ENCODE data around the gene CUEDC1.

Gene CUEDC1

GRCh38 chr17:57814421-57814820 lies 140.8 kb downstream of the CUEDC1 start:
- Histone ChIP-seq H3K4me3 (ENCODE audit: severe bottlenecking) (no peak overlapping the region), H3K9me3 (ENCODE audit: severe bottlenecking) (no peaks in the 10 kb centered on the region), H3K36me3 (ENCODE audit: low read depth) (no peaks in the 10 kb centered on the region), H3K4me1 (ENCODE audit: insufficient read depth, poor library complexity, severe bottlenecking) (peaks cover 9% of the 10 kb centered on the region), H3K27me3 (ENCODE audit: insufficient read depth, poor library complexity, severe bottlenecking) (no peaks in the 10 kb centered on the region), H3K27ac (ENCODE audit: poor library complexity, severe bottlenecking) (no peak overlapping the region)
- no peak for TF ChIP-seq CTCF (IDR thresholded peaks at IDR 0.05; ENCODE audit: poor library complexity, severe bottlenecking)
- ATAC-seq (ENCODE audit: low read depth), result no peak
- DNase-seq (ENCODE audit: low spot score), result no peak

DNA sequence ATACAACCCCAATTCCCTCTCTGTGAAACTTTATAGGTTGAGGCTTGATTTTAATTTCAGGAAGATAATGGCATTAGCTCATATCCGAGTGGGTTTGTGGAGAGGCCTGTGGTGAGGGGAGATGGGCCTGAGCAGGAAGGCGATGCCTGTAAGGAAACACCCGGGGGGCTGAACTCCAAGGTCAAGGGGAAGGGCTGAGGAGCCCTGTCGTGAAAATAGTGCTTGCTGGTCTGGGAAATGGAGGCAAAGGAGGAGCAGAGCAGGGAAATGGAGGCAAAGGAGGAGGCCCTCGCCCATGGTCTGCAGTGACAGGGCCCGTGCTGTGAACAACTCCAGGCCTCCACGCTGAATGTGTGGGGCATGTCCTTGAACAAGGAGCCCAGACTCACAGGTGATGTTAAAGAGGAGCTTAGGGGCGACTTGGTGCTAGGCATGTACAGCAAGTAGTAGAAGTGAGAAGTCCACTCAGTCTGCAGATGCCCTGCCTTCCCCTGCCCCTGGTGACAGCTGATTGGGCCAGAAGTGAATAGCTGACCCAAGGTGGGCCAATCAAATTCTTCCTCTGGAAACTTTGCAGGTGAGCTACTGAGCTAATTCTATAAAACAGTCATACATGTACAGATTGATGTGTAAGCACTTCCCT lies 143.5 kb downstream of the CUEDC1 start:
- TF ChIP-seq CTCF (IDR thresholded peaks at IDR 0.05; ENCODE audit: poor library complexity, severe bottlenecking), result no peak
- ATAC-seq (ENCODE audit: low read depth) (peak; percentile 50), DNase-seq (ENCODE audit: low spot score) (no peak)
- no peak overlapping the region for H3K4me3 ChIP-seq (ENCODE audit: severe bottlenecking)
- no peaks in the 10 kb centered on the region for H3K27me3 ChIP-seq (ENCODE audit: insufficient read depth, poor library complexity, severe bottlenecking)
- no peak overlapping the region for H3K27ac ChIP-seq (ENCODE audit: poor library complexity, severe bottlenecking)
- peaks cover 6% of the 10 kb centered on the region for H3K4me1 ChIP-seq (ENCODE audit: insufficient read depth, poor library complexity, severe bottlenecking)
- no peaks in the 10 kb centered on the region for H3K9me3 ChIP-seq (ENCODE audit: severe bottlenecking)
- no peaks in the 10 kb centered on the region for H3K36me3 ChIP-seq (ENCODE audit: low read depth)

Data from RWPE2 (cell line).